Muscle layer of colon (tissue), 2 donors: ENCODE data around the gene PPL.
"Not testable (repeated sequence)": the region's sequence is repeated elsewhere in the genome, so short reads cannot be mapped to it uniquely, and the experiment has no call there.

Experiments
- H3K27ac ChIP-seq: one replicate; pipeline ENCODE4 v1.7.0; 2013; ENCODE audit warnings: low read depth, mild to moderate bottlenecking, low read length, moderate library complexity
- H3K27me3 ChIP-seq, 2 donors: one replicate each; pipeline ENCODE4 v1.7.0; 2013; ENCODE audit warnings: low read length in 2 of 2, mild to moderate bottlenecking in 2 of 2; ENCODE audit not compliant: insufficient read depth in 2 of 2, control insufficient read depth in 1 of 2
- H3K36me3 ChIP-seq: one replicate; pipeline ENCODE4 v1.7.0; 2013; ENCODE audit warnings: mild to moderate bottlenecking, low read length; ENCODE audit not compliant: insufficient read depth
- H3K4me1 ChIP-seq: one replicate; pipeline ENCODE4 v1.7.0; 2013; ENCODE audit warnings: mild to moderate bottlenecking, low read length; ENCODE audit not compliant: insufficient read depth
- H3K4me3 ChIP-seq, 2 donors: one replicate each; pipeline ENCODE4 v1.7.0; 2013; ENCODE audit warnings: low read length in 2 of 2, low read depth in 1 of 2, mild to moderate bottlenecking in 1 of 2, moderate library complexity in 1 of 2
- H3K9ac ChIP-seq: one replicate; pipeline ENCODE4 v1.7.0; 2013; ENCODE audit warnings: low read length
- H3K9me3 ChIP-seq: one replicate; pipeline ENCODE4 v1.7.0; 2013; ENCODE audit warnings: mild to moderate bottlenecking, low read length
- donor health status: abdominal sarcoma.
- donor health status: Adenocarcinoma of cecum.

PPL gene

GRCh38 chr16:4900750-4901149 lies 36.2 kb downstream of the PPL start:
- H3K9ac ChIP-seq: no peak overlapping the region
- no peak overlapping the region for H3K4me3 ChIP-seq
- H3K36me3 ChIP-seq: no peaks in the 10 kb centered on the region
- H3K27me3 ChIP-seq: peaks cover 0 to 3% of the 10 kb centered on the region in 2 donors
- no peaks in the 10 kb centered on the region for H3K4me1 ChIP-seq
- peaks cover 6% of the 10 kb centered on the region for H3K9me3 ChIP-seq
- H3K27ac ChIP-seq: no peak overlapping the region

- Histone ChIP-seq H3K9me3 (peaks cover 6% of the 10 kb centered on the region), H3K9ac (no peak overlapping the region), H3K4me1 (no peaks in the 10 kb centered on the region), H3K36me3 (no peaks in the 10 kb centered on the region), H3K4me3 (no peak overlapping the region), H3K27ac (no peak overlapping the region), H3K27me3 (peaks cover 0 to 3% of the 10 kb centered on the region in 2 donors)
Measured at GRCh38 chr16:4900036-4900435, 36.9 kb downstream of the PPL start.

DNA sequence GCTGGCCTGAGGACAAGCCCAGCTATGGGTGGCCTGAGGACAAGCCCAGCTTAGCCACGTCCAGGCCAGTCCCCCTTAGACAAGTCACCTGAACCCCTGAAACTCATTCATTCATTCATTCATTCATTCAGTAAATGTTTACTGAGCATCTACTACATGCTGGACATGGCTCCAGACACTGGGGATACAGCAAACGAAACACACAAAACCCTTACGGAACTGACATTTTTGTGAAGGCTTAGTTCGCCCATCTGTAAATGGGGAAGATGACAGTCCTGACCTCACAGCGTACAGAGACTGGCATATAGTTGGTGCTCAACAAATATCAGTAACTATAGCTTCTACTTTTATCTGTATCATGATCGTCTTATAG lies 37.5 kb downstream of the PPL start:
- Histone ChIP-seq H3K36me3 (no peaks in the 10 kb centered on the region), H3K9me3 (peaks cover 6% of the 10 kb centered on the region), H3K4me3 (no peak overlapping the region), H3K4me1 (no peaks in the 10 kb centered on the region), H3K9ac (no peak overlapping the region), H3K27ac (no peak overlapping the region), H3K27me3 (peaks cover 0 to 3% of the 10 kb centered on the region in 2 donors)

DNA sequence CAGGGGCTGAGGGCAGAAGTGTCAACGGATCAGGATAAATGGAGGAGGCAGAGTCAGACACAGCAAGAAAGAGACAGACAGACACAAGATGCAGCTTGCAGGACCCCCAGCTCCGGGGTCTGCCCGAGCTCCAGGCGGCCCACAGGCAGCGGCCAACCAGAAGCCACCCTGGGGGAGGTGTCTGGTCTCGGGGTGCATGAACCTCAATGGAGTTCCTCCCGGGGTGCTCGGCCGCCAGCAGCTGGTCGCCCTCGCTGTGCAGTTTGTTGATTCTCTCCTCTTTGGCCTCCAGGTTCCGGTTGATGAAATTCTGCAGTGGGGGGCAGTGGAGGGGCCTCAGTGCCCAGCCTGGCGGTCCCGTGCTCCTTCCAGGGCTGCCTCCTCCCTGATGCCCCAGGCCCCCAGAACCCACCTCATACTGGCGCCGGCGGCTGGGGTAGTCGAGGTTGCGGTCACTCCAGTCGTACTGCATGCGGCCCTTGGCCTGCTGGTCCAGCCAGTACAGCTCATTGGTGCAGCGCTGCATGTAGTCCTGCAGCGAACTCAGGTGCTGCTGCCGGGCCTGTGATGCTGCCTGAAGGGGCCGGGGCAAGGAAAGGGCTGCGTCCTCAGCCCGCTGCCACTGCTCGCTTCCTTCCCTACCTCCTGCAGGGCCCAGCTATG lies 38.0 kb downstream of the PPL start:
- Histone ChIP-seq H3K27me3 (peaks cover 0 to 3% of the 10 kb centered on the region in 2 donors), H3K9me3 (peaks cover 6% of the 10 kb centered on the region), H3K4me1 (no peaks in the 10 kb centered on the region), H3K9ac (no peak overlapping the region), H3K36me3 (no peaks in the 10 kb centered on the region), H3K27ac (no peak overlapping the region), H3K4me3 (no peak overlapping the region)

DNA sequence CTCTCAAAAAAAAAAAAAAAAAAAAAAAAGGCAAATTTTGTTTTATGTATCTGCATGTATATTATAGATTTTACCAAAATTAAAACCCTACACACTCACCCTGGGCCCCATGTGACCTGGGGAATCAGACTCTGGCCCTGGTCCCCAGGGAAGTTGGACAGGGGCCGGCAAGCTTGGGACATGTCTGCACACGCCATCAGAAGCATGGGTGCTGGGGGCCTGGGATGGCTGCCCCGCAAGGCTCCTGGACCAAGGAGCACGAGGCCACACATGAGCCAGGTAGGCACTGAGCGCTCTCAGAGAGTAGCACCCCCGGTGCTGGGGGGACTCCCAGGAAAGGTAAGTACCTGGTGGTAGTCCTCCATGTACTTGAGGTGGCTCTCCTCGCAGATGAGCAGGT lies 39.6 kb downstream of the PPL start:
- H3K27me3 ChIP-seq: peaks cover 0 to 2% of the 10 kb centered on the region in 2 donors
- no peak overlapping the region for H3K9ac ChIP-seq
- no peaks in the 10 kb centered on the region for H3K4me1 ChIP-seq
- no peak overlapping the region for H3K27ac ChIP-seq
- no peak overlapping the region for H3K4me3 ChIP-seq
- no peaks in the 10 kb centered on the region for H3K36me3 ChIP-seq
- peaks cover 6% of the 10 kb centered on the region for H3K9me3 ChIP-seq

- H3K36me3 ChIP-seq, H3K4me1 ChIP-seq, H3K4me3 ChIP-seq, H3K27ac ChIP-seq, H3K9ac ChIP-seq, H3K9me3 ChIP-seq, H3K27me3 ChIP-seq: not testable (repeated sequence)
Measured at GRCh38 chr16:4896761-4897160, 40.2 kb downstream of the PPL start.

DNA sequence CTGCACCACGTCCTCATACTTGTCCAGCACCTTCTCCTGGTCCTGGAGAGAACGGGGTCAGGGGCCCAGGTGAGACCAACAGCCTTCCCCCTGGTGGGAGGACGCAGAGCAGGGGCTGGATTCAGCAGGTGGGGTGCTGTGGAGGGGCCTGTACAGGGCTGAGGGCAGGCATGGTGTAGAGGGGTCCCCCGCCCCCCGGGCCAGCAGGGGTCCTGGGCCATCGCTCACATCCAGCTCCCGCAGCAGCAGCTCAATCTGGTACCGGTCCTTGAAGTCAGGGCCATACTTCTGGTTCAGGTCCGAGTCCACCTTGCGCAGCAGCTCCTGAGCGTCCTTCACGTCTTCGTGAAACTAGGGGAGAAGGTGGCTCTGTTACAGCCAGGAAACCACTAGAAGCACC lies 41.6 kb downstream of the PPL start:
- no peak overlapping the region for H3K9ac ChIP-seq
- no peaks in the 10 kb centered on the region for H3K27me3 ChIP-seq
- no peak overlapping the region for H3K27ac ChIP-seq
- H3K36me3 ChIP-seq: peaks cover 18% of the 10 kb centered on the region
- H3K9me3 ChIP-seq: peaks cover 6% of the 10 kb centered on the region
- H3K4me3 ChIP-seq: no peak overlapping the region
- H3K4me1 ChIP-seq: no peaks in the 10 kb centered on the region

- H3K9me3 ChIP-seq: peaks cover 6% of the 10 kb centered on the region
- H3K27ac ChIP-seq: no peak overlapping the region
- H3K9ac ChIP-seq: no peak overlapping the region
- no peaks in the 10 kb centered on the region for H3K4me1 ChIP-seq
- H3K27me3 ChIP-seq: no peaks in the 10 kb centered on the region
- H3K36me3 ChIP-seq: peaks cover 23% of the 10 kb centered on the region
- no peak overlapping the region for H3K4me3 ChIP-seq
Measured at GRCh38 chr16:4894276-4895150, 42.4 kb downstream of the PPL start.

GRCh38 chr16:4893103-4893862 lies 43.7 kb downstream of the PPL start:
- Histone ChIP-seq H3K27ac (no peak overlapping the region), H3K4me3 (no peak overlapping the region), H3K9ac (no peak overlapping the region), H3K36me3 (peaks cover 30% of the 10 kb centered on the region), H3K9me3 (peaks cover under 1% of the 10 kb centered on the region), H3K4me1 (no peaks in the 10 kb centered on the region), H3K27me3 (no peaks in the 10 kb centered on the region)

DNA sequence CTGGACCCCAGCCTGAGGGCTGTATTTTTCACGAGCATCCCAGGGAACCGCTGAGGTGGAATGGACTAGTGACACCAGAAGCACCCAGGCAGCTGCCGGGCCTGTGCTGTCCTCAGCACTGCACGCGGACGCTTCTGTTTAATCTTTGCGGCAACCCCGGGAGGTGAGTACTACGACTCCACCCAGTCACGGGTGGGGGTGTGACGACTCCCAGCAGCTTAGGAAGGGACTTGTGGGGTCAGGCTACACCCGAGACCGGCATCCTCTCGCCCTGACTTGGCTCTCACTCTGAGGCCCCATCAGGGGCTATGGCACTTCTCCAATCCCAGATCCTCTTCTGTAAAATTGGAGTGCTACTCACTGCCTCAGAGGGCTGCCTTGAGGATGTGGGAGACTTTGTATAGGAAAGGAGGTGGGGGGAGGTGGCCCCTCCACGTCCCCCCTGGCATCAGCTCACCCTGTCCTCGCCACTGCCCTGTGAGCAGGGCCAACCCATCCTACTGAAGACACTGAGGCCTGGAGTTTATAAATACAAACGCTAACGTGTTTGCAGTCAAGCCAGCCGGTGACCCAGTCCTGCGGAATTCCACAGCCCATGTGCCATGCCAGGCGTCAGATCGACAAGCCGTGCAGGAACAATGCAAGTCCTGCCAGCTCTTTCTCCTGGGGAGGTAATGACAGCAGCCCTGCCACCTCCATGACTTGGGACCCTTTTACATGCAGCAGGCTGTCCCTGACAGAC lies 44.4 kb downstream of the PPL start:
- H3K4me1 ChIP-seq: no peaks in the 10 kb centered on the region
- H3K4me3 ChIP-seq: no peak overlapping the region
- H3K27ac ChIP-seq: no peak overlapping the region
- H3K9ac ChIP-seq: no peak overlapping the region
- peaks cover 38% of the 10 kb centered on the region for H3K36me3 ChIP-seq
- H3K27me3 ChIP-seq: no peaks in the 10 kb centered on the region
- H3K9me3 ChIP-seq: no peaks in the 10 kb centered on the region

DNA sequence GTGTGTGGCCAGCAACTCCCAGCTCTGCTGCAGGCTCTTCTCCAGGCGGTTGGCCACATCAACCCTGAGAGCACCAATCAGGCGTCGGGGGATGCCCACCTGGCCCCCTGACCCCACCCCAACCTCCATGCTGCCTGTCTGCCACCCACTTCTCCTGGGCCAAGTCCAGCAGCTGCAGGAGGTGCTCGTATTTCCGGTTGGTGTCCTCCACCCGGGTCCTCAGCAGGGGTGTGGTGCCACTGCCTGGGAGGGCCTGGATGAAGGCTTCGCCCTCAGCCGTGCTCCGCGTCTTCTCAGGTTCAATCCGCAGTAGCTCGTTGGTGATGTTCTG lies 45.1 kb downstream of the PPL start:
- Histone ChIP-seq H3K4me1 (no peaks in the 10 kb centered on the region), H3K4me3 (no peak overlapping the region), H3K36me3 (peaks cover 45% of the 10 kb centered on the region), H3K9me3 (no peaks in the 10 kb centered on the region), H3K9ac (no peak overlapping the region), H3K27me3 (no peaks in the 10 kb centered on the region), H3K27ac (no peak overlapping the region)
